Activated naive CD4-positive, alpha-beta T cell (primary cell): ENCODE measurements around the gene CD1D.
"Not testable (repeated sequence)": the region's sequence is repeated elsewhere in the genome, so short reads cannot be mapped to it uniquely, and the experiment has no call there.

Source experiments
- DNase-seq, 4 experiments: peaks; one replicate each; lab custom pipeline; 2025; lab: John Stamatoyannopoulos, UW

CD1D gene

GRCh38 chr1:158180741-158181576, at the start of gene CD1D:
CD1D (plus strand) TSS chr1:158180895; CDS start chr1:158181102, 207 bp downstream.
- no peak for DNase-seq

- no peak for DNase-seq
These were observed 49.5 kb upstream of the CD1D start for GRCh38 chr1:158131217-158131616.

- DNase-seq, result no peak
These were observed 39.9 kb upstream of the CD1D start for GRCh38 chr1:158140764-158141192.

GRCh38 chr1:158145173-158145719, 35.4 kb upstream of the CD1D start:
- DNase-seq, result no peak

GRCh38 chr1:158146165-158146564, 34.5 kb upstream of the CD1D start:
- no peak for DNase-seq

GRCh38 chr1:158146739-158147138, 34.0 kb upstream of the CD1D start:
- no peak for DNase-seq

- DNase-seq, result no peak
These were observed 33.3 kb upstream of the CD1D start for GRCh38 chr1:158147401-158147800.

- no peak for DNase-seq
These were observed 32.8 kb upstream of the CD1D start for GRCh38 chr1:158147869-158148268.

- no peak for DNase-seq
These were observed 32.2 kb upstream of the CD1D start for GRCh38 chr1:158148468-158148867.

GRCh38 chr1:158149175-158149574, 31.5 kb upstream of the CD1D start:
- no peak for DNase-seq

- DNase-seq, result peak; percentile 4 to 51 (median 34)
These were observed 31.0 kb upstream of the CD1D start for GRCh38 chr1:158149577-158150269.

GRCh38 chr1:158150523-158150922, 30.2 kb upstream of the CD1D start:
- no peak for DNase-seq

- no peak for DNase-seq
These were observed 27.5 kb upstream of the CD1D start for GRCh38 chr1:158153179-158153578.

GRCh38 chr1:158153746-158154444, 26.8 kb upstream of the CD1D start:
- no peak for DNase-seq

- no peak for DNase-seq
These were observed 26.2 kb upstream of the CD1D start for GRCh38 chr1:158154501-158154900.

GRCh38 chr1:158155673-158156072, 25.0 kb upstream of the CD1D start:
- DNase-seq, result no peak

- no peak for DNase-seq
These were observed 21.1 kb upstream of the CD1D start for GRCh38 chr1:158159597-158159996.

- no peak for DNase-seq
These were observed 19.2 kb upstream of the CD1D start for GRCh38 chr1:158161446-158161845.

- DNase-seq, result no peak
These were observed 17.4 kb upstream of the CD1D start for GRCh38 chr1:158163000-158163947.

- no peak for DNase-seq
These were observed 11.6 kb upstream of the CD1D start for GRCh38 chr1:158169105-158169504.

- not testable (repeated sequence) for DNase-seq
These were observed 4.8 kb upstream of the CD1D start for GRCh38 chr1:158175915-158176314.
